NT2/D1 (cell line): ENCODE measurements around the gene MEIS2.

Experiments used
- SUZ12 ChIP-seq: IDR thresholded peaks from 2 replicates; pipeline ENCODE4 v1.6.1; 2011; ENCODE audit not compliant: insufficient read length, insufficient read depth; ENCODE audit errors: extremely low read depth
- ZNF274 ChIP-seq: IDR thresholded peaks from 2 replicates; pipeline ENCODE4 v1.6.1; 2011; ENCODE audit warnings: mild to moderate bottlenecking, low read depth, low read length

- no peak for TF ChIP-seq SUZ12
- no peak for TF ChIP-seq ZNF274
Observed at GRCh38 chr15:36886191-36886590, 214.2 kb downstream of the MEIS2 start.
